HCT116 (cell line): Measurements from ENCODE around the gene LIPH. TPM values are rescaled to one million over a fixed set of nuclear protein-coding genes. Genes with fewer than 3 reads are reported as not detected.
"Not testable (repeated sequence)": the region's sequence is repeated elsewhere in the genome, so short reads cannot be mapped to it uniquely, and the experiment has no call there.

Experiments
- ATAC-seq: fragments of 200-7000 bp; cut with Tn5 transposase; 2 replicates; pipeline ENCODE4 v1.9.1; 2020; ENCODE audit warnings: mild to moderate bottlenecking, moderate library complexity
- BruUV-seq: library from RNA; stranded (reverse); fragments of 400-500 nt; replicated peaks from 2 replicates; lab custom pipeline; 2021; lab: Mats Ljungman, UMichigan
- CTCF ChIA-PET: fragments of 300-600 bp; sonication (Branson Sonifier 250); formaldehyde crosslinking; loops from one replicate; lab custom pipeline; 2021; ENCODE audit warnings: antibody characterized with exemption; lab: Charles Lee
- POLR2A ChIA-PET: fragments of 300-600, 350-600 bp; sonication (Branson Sonifier 250); formaldehyde crosslinking; loops from one replicate; lab custom pipeline; 2021; ENCODE audit warnings: antibody characterized with exemption; lab: Charles Lee
- RAD21 ChIA-PET, 2 experiments: fragments of 300-600 bp; sonication (Branson Sonifier 250); formaldehyde crosslinking; loops; one replicate each; lab custom pipeline; 2023; ENCODE audit warnings: low total read pairs in 2 of 2; ENCODE audit not compliant: uncharacterized antibody in 2 of 2, unreplicated experiment in 2 of 2, low non-redundant PET in 1 of 2; lab: Charles Lee
- DNase-seq: peaks from one replicate; pipeline ENCODE4 v3.0.0-alpha.2; 2010; ENCODE audit warnings: low read depth, low spot score
- H2AFZ ChIP-seq: fragments of 200-600 bp; shearing (Covaris generic), sonication (generic); 2 replicates; pipeline ENCODE4 v1.6.1; 2017; ENCODE audit warnings: low read depth, mixed run types, mixed read lengths, antibody characterized with exemption, low read length; ENCODE audit not compliant: poor library complexity, severe bottlenecking
- H3K27ac ChIP-seq: 2 replicates; pipeline ENCODE4 v1.5.1; 2012; ENCODE audit warnings: low read depth, low read length
- H3K27me3 ChIP-seq: fragments of 200-600 bp; sonication (generic); 2 replicates; pipeline ENCODE4 v1.6.1; 2016; ENCODE audit warnings: mixed run types, low read length, mixed read lengths; ENCODE audit not compliant: insufficient read depth
- H3K36me3 ChIP-seq, 2 experiments: fragments of 200-500 bp in 1 of 2; fragments of 200-600 bp in 1 of 2; sonication (Bioruptor generic) in 1 of 2; sonication (generic) in 1 of 2; 2 replicates each; pipeline versions ENCODE4 v1.5.1 to v1.6.1; 2014 to 2016; ENCODE audit warnings: low read length in 2 of 2, inconsistent platforms in 1 of 2, mixed read lengths in 1 of 2, mixed run types in 1 of 2; ENCODE audit not compliant: insufficient read depth in 2 of 2, control insufficient read depth in 1 of 2
- H3K4me1 ChIP-seq, 2 experiments: fragments of 200-600 bp in 1 of 2; sonication (generic) in 1 of 2; 2 replicates each; pipeline versions ENCODE4 v1.5.1 to v1.6.1; 2012 to 2017; ENCODE audit warnings: low read length in 2 of 2, inconsistent platforms in 1 of 2, mild to moderate bottlenecking in 1 of 2, mixed read lengths in 1 of 2, mixed run types in 1 of 2, moderate library complexity in 1 of 2; ENCODE audit not compliant: insufficient read depth in 2 of 2, control insufficient read depth in 1 of 2
- H3K4me2 ChIP-seq: fragments of 200-600 bp; sonication (generic); 2 replicates; pipeline ENCODE4 v1.6.1; 2017; ENCODE audit warnings: mixed run types, low read length, mixed read lengths
- H3K4me3 ChIP-seq, 2 experiments: fragments of 200-600 bp in 1 of 2; sonication (generic) in 1 of 2; replicated peaks in 1 of 2; 2 replicates each; pipeline ENCODE4 v1.5.1; 2011 to 2016; ENCODE audit warnings: low read length in 2 of 2, control low read depth in 1 of 2, low read depth in 1 of 2, mild to moderate bottlenecking in 1 of 2, mixed read lengths in 1 of 2, mixed run types in 1 of 2
- H3K79me2 ChIP-seq: fragments of 200-600 bp; sonication (generic); 2 replicates; pipeline ENCODE4 v1.6.1; 2017; ENCODE audit warnings: mild to moderate bottlenecking, mixed run types, low read length, moderate library complexity, mixed read lengths; ENCODE audit not compliant: insufficient read depth
- H3K9ac ChIP-seq: fragments of 200-600 bp; sonication (generic); 2 replicates; pipeline ENCODE4 v1.6.1; 2016; ENCODE audit warnings: low read length, mixed read lengths
- H3K9me2 ChIP-seq: fragments of 200-600 bp; sonication (generic), shearing (Covaris generic); 2 replicates; pipeline ENCODE4 v1.6.1; 2017; ENCODE audit warnings: mixed run types, mild to moderate bottlenecking, moderate library complexity; ENCODE audit not compliant: insufficient read depth
- H3K9me3 ChIP-seq, 2 experiments: fragments of 200-500 bp in 1 of 2; fragments of 200-600 bp in 1 of 2; sonication (Bioruptor generic) in 1 of 2; sonication (generic) in 1 of 2; 2 replicates each; pipeline ENCODE4 v1.6.1; 2014 to 2017; ENCODE audit warnings: low read length in 2 of 2, mixed read lengths in 2 of 2, inconsistent platforms in 1 of 2, low read depth in 1 of 2, mild to moderate bottlenecking in 1 of 2, mixed run types in 1 of 2, moderate library complexity in 1 of 2; ENCODE audit not compliant: control insufficient read depth in 1 of 2, insufficient read depth in 1 of 2
- H4K20me1 ChIP-seq: fragments of 200-600 bp; sonication (generic), shearing (Covaris generic); 2 replicates; pipeline ENCODE4 v1.6.1; 2017; ENCODE audit warnings: mixed run types, mild to moderate bottlenecking, moderate library complexity; ENCODE audit not compliant: insufficient read depth
- CEBPB ChIP-seq: IDR thresholded peaks from 2 replicates; pipeline ENCODE4 v1.6.1; 2012; ENCODE audit warnings: low read depth
- CTCF ChIP-seq, 3 experiments: fragments of 200-600 bp in 1 of 3; sonication (generic) in 1 of 3; IDR thresholded peaks in 2 of 3; conservative IDR thresholded peaks in 1 of 3; 2 replicates each; pipeline ENCODE4 v1.5.1; 2012 to 2017; ENCODE audit warnings: low read depth in 2 of 3, low read length in 2 of 3, antibody characterized with exemption in 1 of 3, borderline replicate concordance in 1 of 3, control low read depth in 1 of 3, mild to moderate bottlenecking in 1 of 3, mixed read lengths in 1 of 3, mixed run types in 1 of 3, moderate library complexity in 1 of 3; ENCODE audit not compliant: insufficient read depth in 1 of 3
- EZH2phosphoT487 ChIP-seq: fragments of 200-600 bp; IDR thresholded peaks from 2 replicates; pipeline ENCODE4 v1.6.1; 2018; ENCODE audit warnings: antibody characterized with exemption, borderline replicate concordance
- FOSL1 ChIP-seq: IDR thresholded peaks from 2 replicates; pipeline ENCODE4 v1.6.1; 2012; ENCODE audit warnings: low read depth
- SP1 ChIP-seq: IDR thresholded peaks from 2 replicates; pipeline ENCODE4 v1.6.1; 2012; ENCODE audit warnings: low read depth
- SRF ChIP-seq: IDR thresholded peaks from 2 replicates; pipeline ENCODE4 v1.6.1; 2012; ENCODE audit warnings: low read depth
- TCF7L2 ChIP-seq: IDR thresholded peaks from 2 replicates; pipeline ENCODE4 v1.7.0; 2011; ENCODE audit warnings: borderline replicate concordance, inconsistent platforms; ENCODE audit not compliant: insufficient read depth, insufficient read length; ENCODE audit errors: extremely low read depth
- YY1 ChIP-seq: IDR thresholded peaks from 2 replicates; pipeline ENCODE4 v1.6.1; 2011; ENCODE audit warnings: low read length, low read depth, moderate library complexity, mild to moderate bottlenecking; ENCODE audit not compliant: insufficient replicate concordance; ENCODE audit errors: extremely low read depth
- intact Hi-C: fragments of 100-400 bp; cut with micrococcal nuclease; formaldehyde crosslinking; loops from 2 replicates; pipeline ENCODE4 v1.10.0; 2022
- total RNA-seq: library from RNA; stranded (reverse); gene quantifications from one replicate; pipeline ENCODE4 v1.2.1, GENCODE V29; 2021; ENCODE audit not compliant: unreplicated experiment

Gene LIPH
- total RNA-seq, 1 experiment from 2014 or later: 13.7 TPM

- no peak for TF ChIP-seq YY1
- peak; percentile 56; the same call in 1 of the 2 replicates for TF ChIP-seq CEBPB
- TF ChIP-seq FOSL1: peak; percentile 76
- TF ChIP-seq SP1: peak; percentile 90
- peak; percentile 9 for TF ChIP-seq TCF7L2
- TF ChIP-seq, all 23 proteins: peak for 7
These were observed 6.0 kb upstream of the LIPH start (continued) for GRCh38 chr3:185558395-185558794.

- H3K27me3 ChIP-seq, H3K4me3 ChIP-seq, BruUV-seq, H3K4me2 ChIP-seq, H4K20me1 ChIP-seq, RAD21 ChIA-PET, CTCF ChIA-PET, H3K9me3 ChIP-seq, H3K9me2 ChIP-seq, H3K36me3 ChIP-seq, POLR2A ChIA-PET, DNase-seq, H2AFZ ChIP-seq, H3K79me2 ChIP-seq, H3K27ac ChIP-seq, H3K9ac ChIP-seq, ATAC-seq: not testable (repeated sequence)
- intact Hi-C loops: loop anchor here (5.0 kb wide), 2 partner anchors 84 to 204 kb away; no protein-coding TSS in a partner anchor
- peaks cover 33 to 62% of the 10 kb centered on the region in 2 experiments for H3K4me1 ChIP-seq
These were observed 4.3 kb upstream of the LIPH start for GRCh38 chr3:185556640-185557039.

GRCh38 chr3:185555860-185556347 lies 3.5 kb upstream of the LIPH start:
- Histone ChIP-seq H3K79me2 (no peaks in the 10 kb centered on the region), H3K27ac (no peak overlapping the region), H3K9me2 (no peaks in the 10 kb centered on the region)
- DNase-seq: no peak
- no peak for TF ChIP-seq EZH2phosphoT487
- no peak for TF ChIP-seq CTCF (IDR thresholded peaks at IDR 0.05 in 2 of 3, conservative IDR thresholded peaks at IDR 0.05 in 1 of 3; ENCODE audit: borderline replicate concordance in 1 of 3, insufficient read depth in 1 of 3, low read depth in 2 of 3, low read length in 2 of 3)
- no peak for TF ChIP-seq SRF
- TF ChIP-seq, all 23 proteins: peak for 0
- H3K9ac ChIP-seq: no peak overlapping the region
- H3K4me2 ChIP-seq: no peak overlapping the region
- intact Hi-C loops: loop anchor here (5.0 kb wide), 2 partner anchors 84 to 204 kb away; no protein-coding TSS in a partner anchor
- no peaks in the 10 kb centered on the region for H3K27me3 ChIP-seq
- RAD21 ChIA-PET: no interaction called here
- no peak overlapping the region for H3K4me3 ChIP-seq
- H2AFZ ChIP-seq: no peak overlapping the region
- no peaks in the 10 kb centered on the region for H4K20me1 ChIP-seq
- no peak for ATAC-seq
- no TSS peak for BruUV-seq
- POLR2A ChIA-PET: interaction anchor here (0.9 kb wide), 1 partner anchor 10 kb away, joined by 4 read pairs; no protein-coding TSS in a partner anchor
- H3K36me3 ChIP-seq: no peaks in the 10 kb centered on the region
- CTCF ChIA-PET: interaction anchor here (0.9 to 1.2 kb wide), 2 partner anchors 11 to 95 kb away, joined by 3 to 4 read pairs; no protein-coding TSS in a partner anchor
- peaks cover 33 to 66% of the 10 kb centered on the region in 2 experiments for H3K4me1 ChIP-seq
- H3K9me3 ChIP-seq: no peaks in the 10 kb centered on the region
